HepG2 (cell line): ENCODE data around the gene EXOSC6.

ENCODE experiments used
- FOXP1 ChIP-seq, 2 experiments: fragments of 450-650 bp in 1 of 2; IDR thresholded peaks; 2 replicates each; pipeline ENCODE4 v1.6.1; 2017 to 2018; ENCODE audit warnings: antibody characterized with exemption in 1 of 2
- IKZF1 ChIP-seq: fragments of 450-650 bp; IDR thresholded peaks from 2 replicates; pipeline ENCODE4 v1.7.1; 2016
- ZNF138 ChIP-seq: sonication (generic); formaldehyde crosslinking; IDR thresholded peaks from 2 replicates; pipeline ENCODE4 v1.5.0; 2020; ENCODE audit warnings: mild to moderate bottlenecking, low read depth, missing genetic modification reagents
- ZNF720 ChIP-seq: sonication (generic); formaldehyde crosslinking; IDR thresholded peaks from 2 replicates; pipeline ENCODE4 v1.4.0; 2020; ENCODE audit warnings: missing genetic modification reagents

- TF ChIP-seq ZNF720 (CRISPR knock-in tag) (no peak), IKZF1 (no peak), ZNF138 (no peak), FOXP1 (IDR thresholded peaks at IDR 0.05) (no peak), FOXP1 (CRISPR knock-in tag; IDR thresholded peaks at IDR 0.05) (no peak)
Measured at GRCh38 chr16:70254180-70254964, 2.6 kb upstream of the EXOSC6 start.
